ENCODE data around the gene SUSD6. TPM values are rescaled to one million over a fixed set of nuclear protein-coding genes. Genes with fewer than 3 reads are reported as not detected.

SUSD6 gene
- total RNA-seq, 1 donor from 2014 or later, result 80.1 TPM

GRCh38 chr14:69606258-69607184 is 4.9 kb upstream of the SUSD6 start:
- H3K36me3 ChIP-seq, result no peaks in the 10 kb centered on the region
- H3K27ac ChIP-seq, result no peak overlapping the region
- TF ChIP-seq CTCF (IDR thresholded peaks at IDR 0.05), result no peak
- H3K27me3 ChIP-seq (ENCODE audit: low read depth), result no peaks in the 10 kb centered on the region
- peaks cover 21% of the 10 kb centered on the region for H3K4me1 ChIP-seq
- no peak overlapping the region for H3K4me3 ChIP-seq
- intact Hi-C loops (cut with DNase I), result no loop called here
- ATAC-seq, result peak in 1 of 2 donors; percentile 2
- no peaks in the 10 kb centered on the region for H3K9me3 ChIP-seq
- DNase-seq, result peak; percentile 75

- peaks cover 48% of the 10 kb centered on the region for H3K4me1 ChIP-seq
- peak overlapping the region; percentile 93 for H3K27ac ChIP-seq
- H3K27me3 ChIP-seq (ENCODE audit: low read depth), result no peaks in the 10 kb centered on the region
- ATAC-seq (no peak), DNase-seq (no peak)
- TF ChIP-seq CTCF (IDR thresholded peaks at IDR 0.05), result no peak
- intact Hi-C loops (cut with DNase I), result no loop called here
- no peaks in the 10 kb centered on the region for H3K9me3 ChIP-seq
- peak overlapping the region; percentile 80 for H3K4me3 ChIP-seq
- H3K36me3 ChIP-seq, result no peaks in the 10 kb centered on the region
These were observed 1.1 kb upstream of the SUSD6 start for GRCh38 chr14:69610020-69610873.

GRCh38 chr14:69610874-69611171 is 573 bp upstream of the SUSD6 start:
- H3K36me3 ChIP-seq, result no peaks in the 10 kb centered on the region
- no peak for TF ChIP-seq CTCF (IDR thresholded peaks at IDR 0.05)
- H3K27me3 ChIP-seq (ENCODE audit: low read depth), result no peaks in the 10 kb centered on the region
- H3K27ac ChIP-seq, result peak overlapping the region; percentile 93
- ATAC-seq, result no peak
- DNase-seq, result no peak
- H3K4me1 ChIP-seq, result peaks cover 53% of the 10 kb centered on the region
- no peaks in the 10 kb centered on the region for H3K9me3 ChIP-seq
- peak overlapping the region; percentile 80 for H3K4me3 ChIP-seq
- intact Hi-C loops (cut with DNase I), result no loop called here

GRCh38 chr14:69612014-69612782 is 802 bp downstream of the SUSD6 start:
- H3K27me3 ChIP-seq (ENCODE audit: low read depth), result no peaks in the 10 kb centered on the region
- H3K27ac ChIP-seq, result peak overlapping the region; percentile 93
- DNase-seq (peak; percentile 54), ATAC-seq (peak; percentile 26 to 27)
- no peak for TF ChIP-seq CTCF (IDR thresholded peaks at IDR 0.05)
- intact Hi-C loops (cut with DNase I), result no loop called here
- H3K36me3 ChIP-seq, result no peaks in the 10 kb centered on the region
- peak overlapping the region; percentile 80 for H3K4me3 ChIP-seq
- H3K9me3 ChIP-seq, result no peaks in the 10 kb centered on the region
- H3K4me1 ChIP-seq, result peaks cover 56% of the 10 kb centered on the region

GRCh38 chr14:69612783-69613130 is 1.4 kb downstream of the SUSD6 start:
- DNase-seq (no peak), ATAC-seq (no peak)
- H3K9me3 ChIP-seq, result no peaks in the 10 kb centered on the region
- TF ChIP-seq CTCF (IDR thresholded peaks at IDR 0.05), result no peak
- H3K4me1 ChIP-seq, result peaks cover 61% of the 10 kb centered on the region
- peak overlapping the region; percentile 80 for H3K4me3 ChIP-seq
- H3K27ac ChIP-seq, result peak overlapping the region; percentile 93
- intact Hi-C loops (cut with DNase I), result no loop called here
- no peaks in the 10 kb centered on the region for H3K27me3 ChIP-seq (ENCODE audit: low read depth)
- no peaks in the 10 kb centered on the region for H3K36me3 ChIP-seq
